NCI-H2029 treated with DMSO at 0.1 percent for 48 hours (cell line): ENCODE data around the gene ANO5.

Experiments used
- DNase-seq: peaks from one replicate; lab custom pipeline; 2025; lab: John Stamatoyannopoulos, UW

Gene ANO5, protein sequence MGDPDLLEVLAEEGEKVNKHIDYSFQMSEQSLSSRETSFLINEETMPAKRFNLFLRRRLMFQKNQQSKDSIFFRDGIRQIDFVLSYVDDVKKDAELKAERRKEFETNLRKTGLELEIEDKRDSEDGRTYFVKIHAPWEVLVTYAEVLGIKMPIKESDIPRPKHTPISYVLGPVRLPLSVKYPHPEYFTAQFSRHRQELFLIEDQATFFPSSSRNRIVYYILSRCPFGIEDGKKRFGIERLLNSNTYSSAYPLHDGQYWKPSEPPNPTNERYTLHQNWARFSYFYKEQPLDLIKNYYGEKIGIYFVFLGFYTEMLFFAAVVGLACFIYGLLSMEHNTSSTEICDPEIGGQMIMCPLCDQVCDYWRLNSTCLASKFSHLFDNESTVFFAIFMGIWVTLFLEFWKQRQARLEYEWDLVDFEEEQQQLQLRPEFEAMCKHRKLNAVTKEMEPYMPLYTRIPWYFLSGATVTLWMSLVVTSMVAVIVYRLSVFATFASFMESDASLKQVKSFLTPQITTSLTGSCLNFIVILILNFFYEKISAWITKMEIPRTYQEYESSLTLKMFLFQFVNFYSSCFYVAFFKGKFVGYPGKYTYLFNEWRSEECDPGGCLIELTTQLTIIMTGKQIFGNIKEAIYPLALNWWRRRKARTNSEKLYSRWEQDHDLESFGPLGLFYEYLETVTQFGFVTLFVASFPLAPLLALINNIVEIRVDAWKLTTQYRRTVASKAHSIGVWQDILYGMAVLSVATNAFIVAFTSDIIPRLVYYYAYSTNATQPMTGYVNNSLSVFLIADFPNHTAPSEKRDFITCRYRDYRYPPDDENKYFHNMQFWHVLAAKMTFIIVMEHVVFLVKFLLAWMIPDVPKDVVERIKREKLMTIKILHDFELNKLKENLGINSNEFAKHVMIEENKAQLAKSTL

DNA sequence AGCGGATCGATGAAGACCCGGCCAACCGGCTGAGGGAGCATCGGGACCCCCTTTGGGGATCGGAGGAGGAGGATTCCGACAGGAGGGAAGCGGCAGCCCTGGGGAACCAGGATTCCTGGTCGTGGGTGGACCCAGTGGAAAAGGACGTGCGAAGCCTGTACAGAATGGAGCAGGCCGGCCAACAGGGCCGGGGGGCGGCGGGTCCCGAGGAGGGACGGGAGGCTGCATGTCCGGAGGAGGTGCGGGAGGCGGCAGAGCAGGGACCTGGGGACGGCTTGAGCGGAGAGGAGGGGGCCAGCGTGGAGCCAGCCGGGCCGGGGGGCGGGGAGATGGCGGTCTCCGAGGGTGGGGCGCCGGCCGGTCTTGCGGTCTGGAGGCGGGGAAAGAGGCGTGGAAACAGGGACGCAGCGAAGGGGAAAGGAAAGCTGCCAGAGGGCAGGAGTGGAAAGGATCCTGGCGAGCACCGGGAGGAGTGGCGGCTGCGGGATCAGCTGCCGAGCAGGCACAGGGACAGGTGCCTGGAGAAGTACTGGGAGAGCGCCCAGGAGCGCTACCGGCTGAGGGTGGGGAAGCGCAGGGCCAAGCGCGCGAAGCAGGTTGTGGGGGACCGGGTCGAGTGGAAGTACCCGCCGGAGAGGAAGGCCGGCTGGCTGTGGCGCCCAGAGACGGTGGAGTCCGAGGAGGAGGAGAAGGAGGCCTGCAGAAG is at the start of gene ANO5:
Gene ANO5 (plus strand): TSS at position 444 of the 706 bp plus-strand sequence. CDS start 408 bp downstream, outside the sequence.
- peak; percentile 39 for DNase-seq

DNA sequence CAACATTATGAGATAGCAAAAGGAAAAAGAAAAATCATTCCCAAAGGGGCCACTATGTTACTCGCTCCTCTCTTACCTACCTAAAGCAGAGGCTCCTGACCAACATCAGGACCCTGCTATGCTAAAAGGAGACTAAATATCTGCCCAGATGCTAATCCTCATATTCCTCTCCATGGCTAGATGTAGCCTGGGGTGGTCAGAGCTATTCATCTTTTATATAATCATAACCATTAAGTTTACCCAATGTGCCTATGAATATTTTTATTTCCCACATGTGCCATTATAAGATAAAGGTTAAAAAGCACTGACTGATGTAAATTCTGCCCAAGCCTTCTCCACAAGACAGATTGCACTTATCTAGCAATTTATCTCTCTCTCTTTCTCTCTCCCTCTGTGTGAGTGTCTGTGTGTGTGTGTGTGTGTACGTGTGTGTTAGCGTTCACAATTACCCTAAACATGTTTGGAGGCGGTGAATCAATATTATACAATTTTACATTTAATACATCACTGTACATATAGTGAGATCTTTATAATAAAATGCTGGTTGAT is 41.2 kb upstream of the ANO5 start:
- no peak for DNase-seq

DNA sequence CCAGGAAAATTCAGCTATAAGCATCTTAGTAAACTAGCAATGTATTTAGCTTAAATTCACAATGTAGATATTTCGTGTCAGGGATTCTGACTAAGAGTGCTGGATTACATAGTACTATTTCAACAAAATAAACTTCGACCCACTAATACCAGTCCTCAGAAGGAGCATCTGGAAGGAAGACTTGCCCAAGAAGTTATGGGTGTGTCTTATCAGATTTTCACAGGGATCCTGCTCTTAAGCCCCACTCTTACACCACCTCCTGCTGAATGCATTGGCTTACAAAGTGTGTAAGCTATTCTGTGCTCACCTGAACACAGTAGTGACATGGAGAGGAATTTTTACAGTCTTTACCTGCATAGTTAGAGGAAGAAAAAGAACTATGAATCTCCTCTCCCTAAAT is 35.4 kb upstream of the ANO5 start:
- DNase-seq, result no peak

- no peak for DNase-seq
Measured at GRCh38 chr11:22161489-22161888, 31.4 kb upstream of the ANO5 start.

- no peak for DNase-seq
Measured at GRCh38 chr11:22162756-22163155, 30.1 kb upstream of the ANO5 start.

GRCh38 chr11:22163394-22163797 is 29.5 kb upstream of the ANO5 start:
- DNase-seq, result no peak

DNA sequence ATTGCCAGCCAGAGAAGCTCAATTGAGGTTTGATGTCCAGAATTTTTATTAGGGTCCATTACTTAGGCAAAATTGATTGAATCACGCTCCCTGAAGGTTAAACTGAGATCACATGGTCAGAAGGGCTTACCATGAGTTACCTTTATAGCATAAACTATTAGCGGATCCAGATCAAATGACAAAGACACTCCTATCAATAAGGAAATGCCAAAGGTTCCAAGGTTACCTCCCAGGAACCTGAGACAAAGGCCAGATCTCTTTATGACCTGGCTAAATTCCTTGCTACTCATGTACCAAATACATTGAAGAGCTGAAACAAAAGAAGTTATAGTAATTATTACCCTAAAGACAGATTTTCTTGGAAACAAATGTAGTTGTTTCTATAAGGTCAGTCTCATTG is 27.8 kb upstream of the ANO5 start:
- no peak for DNase-seq

DNA sequence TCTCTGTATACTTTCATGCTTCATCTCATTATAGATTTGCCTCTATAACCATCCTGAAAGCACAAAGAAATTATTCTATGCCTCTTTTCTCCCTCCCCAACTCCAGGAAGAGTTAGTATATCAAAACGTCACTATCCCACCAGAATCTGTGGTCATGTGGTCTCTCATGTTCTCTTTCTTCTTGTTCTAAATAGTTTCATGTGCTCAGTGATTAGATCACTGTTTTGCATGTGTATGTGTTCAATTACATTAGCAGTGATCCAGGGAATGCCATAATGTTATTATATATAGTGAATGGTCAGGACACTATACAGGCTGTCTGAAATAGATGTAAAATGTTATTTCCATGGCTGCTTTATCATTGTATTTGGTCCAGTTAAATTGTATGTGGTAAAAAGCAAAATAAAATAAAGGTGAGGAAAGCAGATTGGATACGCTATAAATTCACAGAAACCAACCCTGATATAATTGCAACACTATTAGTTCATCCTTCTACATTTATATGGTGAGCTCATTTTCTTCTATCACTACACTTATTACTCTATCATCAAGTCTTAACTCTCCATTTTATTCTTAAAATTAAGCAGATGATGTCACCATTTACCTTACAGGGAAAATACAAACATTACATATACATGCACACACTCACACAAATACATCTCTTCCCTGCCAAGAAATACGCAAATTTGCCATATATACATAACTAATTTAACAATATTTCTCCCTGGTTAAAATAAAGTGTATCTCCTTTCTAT is 26.9 kb upstream of the ANO5 start:
- DNase-seq, result no peak

DNA sequence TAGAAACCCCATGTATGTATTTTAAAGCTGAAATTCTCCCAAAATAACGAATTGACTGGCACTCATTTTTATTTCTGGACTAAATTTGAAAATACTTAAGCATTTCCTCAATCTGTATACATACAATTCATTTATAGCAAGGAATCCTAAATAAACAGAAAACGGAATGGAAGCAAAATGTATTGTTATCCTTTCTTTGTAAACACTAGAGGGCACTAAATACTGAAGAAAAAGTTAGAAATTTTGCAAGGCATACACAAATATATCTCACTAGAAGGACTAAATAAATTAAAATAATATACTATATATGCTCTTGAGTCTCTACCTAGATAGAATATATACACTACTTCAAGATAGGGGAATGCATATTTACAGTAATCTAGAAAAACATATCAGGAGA is 23.1 kb upstream of the ANO5 start:
- DNase-seq, result peak; percentile 15

DNA sequence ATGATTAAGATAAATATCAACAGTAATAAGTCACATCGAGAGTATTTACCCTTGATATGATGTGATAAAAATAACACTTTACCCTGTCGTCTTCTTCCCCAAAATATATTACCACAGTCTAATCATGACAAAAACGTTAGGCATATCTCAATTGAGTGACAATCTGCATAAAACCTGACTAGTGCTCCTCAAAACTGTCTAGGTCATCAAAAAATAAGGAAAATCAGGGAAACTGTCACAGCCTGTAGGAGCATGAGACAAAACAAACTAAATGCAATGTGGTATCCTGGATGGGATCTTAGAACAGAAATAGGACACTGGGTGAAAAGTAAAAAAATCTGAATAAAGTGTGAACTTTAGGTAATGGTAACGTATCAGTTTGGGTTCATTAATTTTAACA is 19.4 kb upstream of the ANO5 start:
- DNase-seq, result no peak

GRCh38 chr11:22177186-22177585 is 15.7 kb upstream of the ANO5 start:
- no peak for DNase-seq

DNA sequence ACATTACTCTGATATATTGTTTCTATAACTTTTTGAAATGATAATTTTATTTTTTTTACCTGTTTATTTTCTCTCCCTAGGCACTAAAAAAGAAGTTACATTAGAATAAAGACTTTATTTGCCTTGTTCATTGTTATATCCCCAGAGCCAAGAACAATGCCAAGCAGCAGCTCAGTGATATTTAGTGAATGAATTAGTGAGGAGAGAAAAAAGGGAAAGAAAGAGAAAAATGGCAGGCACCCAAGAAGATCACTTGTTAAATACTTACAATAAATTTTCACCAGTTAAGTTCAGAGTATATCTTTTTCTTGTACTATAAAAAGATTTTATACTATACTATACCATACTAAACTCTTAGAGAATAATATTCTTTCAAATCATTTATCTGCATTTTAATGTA is 13.3 kb upstream of the ANO5 start:
- no peak for DNase-seq

GRCh38 chr11:22180131-22180530 is 12.8 kb upstream of the ANO5 start:
- no peak for DNase-seq

DNA sequence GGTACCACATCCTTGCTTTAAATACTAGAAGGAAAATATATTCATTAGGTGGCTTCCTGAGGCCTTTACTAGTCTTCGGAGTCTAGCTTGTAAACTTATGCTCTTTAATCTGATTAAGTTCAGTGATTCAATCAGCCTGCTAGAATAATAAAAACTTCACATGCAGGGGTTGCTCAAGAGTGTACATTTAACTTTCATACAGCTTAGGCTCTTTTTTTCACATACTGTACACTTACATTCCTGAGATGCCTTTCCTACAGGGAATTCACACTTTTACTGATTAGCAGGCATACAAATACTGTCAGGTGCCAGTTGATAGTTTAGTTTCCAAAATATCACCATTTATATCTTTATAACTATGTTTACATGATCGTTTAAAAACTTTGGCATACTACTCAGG is 3.2 kb upstream of the ANO5 start:
- DNase-seq, result no peak

GRCh38 chr11:22190827-22191463 is 1.9 kb upstream of the ANO5 start:
- DNase-seq, result no peak

- peak; percentile 21 for DNase-seq
Measured at GRCh38 chr11:22192289-22192641, 620 bp upstream of the ANO5 start.

- DNase-seq, result peak; percentile 28
Measured at GRCh38 chr11:22193348-22194051, 615 bp downstream of the ANO5 start.

GRCh38 chr11:22194306-22194705 is 1.4 kb downstream of the ANO5 start:
- no peak for DNase-seq

DNA sequence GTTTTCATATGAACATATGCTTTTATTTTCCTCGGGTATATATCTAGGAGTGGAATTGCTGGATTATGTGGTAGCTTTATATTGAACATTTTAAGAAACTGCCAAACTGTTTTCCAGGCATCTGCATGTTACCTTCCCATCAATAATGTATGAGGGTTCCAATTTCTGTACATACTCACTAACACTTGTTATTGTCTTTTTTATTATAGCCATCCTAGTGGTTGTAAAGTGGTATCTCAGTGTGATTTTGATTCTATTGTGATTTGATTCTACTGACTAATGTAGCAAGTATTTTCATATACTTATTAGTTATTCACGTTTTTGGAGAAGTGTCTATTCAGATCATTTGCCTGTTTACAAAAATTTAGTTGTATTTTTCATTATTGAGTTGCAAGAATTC is 2.0 kb downstream of the ANO5 start:
- DNase-seq, result peak; percentile 12
